NB4 (cell line): ENCODE measurements around the gene GNA14.

ENCODE experiments used
- DNase-seq: peaks from one replicate; pipeline ENCODE4 v3.0.0; 2010; ENCODE audit warnings: low read depth
- H3K4me3 ChIP-seq: one replicate; pipeline ENCODE4 v1.5.1; 2011; ENCODE audit warnings: mild to moderate bottlenecking, low read depth, low read length, moderate library complexity
- MAX ChIP-seq: IDR thresholded peaks from 2 replicates; pipeline ENCODE4 v1.6.1; 2011; ENCODE audit warnings: low read depth, low read length
- MYC ChIP-seq: IDR thresholded peaks from 2 replicates; pipeline ENCODE4 v1.6.1; 2011; ENCODE audit warnings: low read depth, low read length
- POLR2A ChIP-seq: IDR thresholded peaks from 2 replicates; pipeline ENCODE4 v1.6.1; 2011; ENCODE audit warnings: mild to moderate bottlenecking; ENCODE audit not compliant: insufficient read length; ENCODE audit errors: extremely low read depth
- TF ChIP-seq, protein P1 (sequence below): IDR thresholded peaks from one replicate; pipeline ENCODE4 v1.5.1; 2012; ENCODE audit warnings: low read depth, low read length

Gene GNA14

DNA sequence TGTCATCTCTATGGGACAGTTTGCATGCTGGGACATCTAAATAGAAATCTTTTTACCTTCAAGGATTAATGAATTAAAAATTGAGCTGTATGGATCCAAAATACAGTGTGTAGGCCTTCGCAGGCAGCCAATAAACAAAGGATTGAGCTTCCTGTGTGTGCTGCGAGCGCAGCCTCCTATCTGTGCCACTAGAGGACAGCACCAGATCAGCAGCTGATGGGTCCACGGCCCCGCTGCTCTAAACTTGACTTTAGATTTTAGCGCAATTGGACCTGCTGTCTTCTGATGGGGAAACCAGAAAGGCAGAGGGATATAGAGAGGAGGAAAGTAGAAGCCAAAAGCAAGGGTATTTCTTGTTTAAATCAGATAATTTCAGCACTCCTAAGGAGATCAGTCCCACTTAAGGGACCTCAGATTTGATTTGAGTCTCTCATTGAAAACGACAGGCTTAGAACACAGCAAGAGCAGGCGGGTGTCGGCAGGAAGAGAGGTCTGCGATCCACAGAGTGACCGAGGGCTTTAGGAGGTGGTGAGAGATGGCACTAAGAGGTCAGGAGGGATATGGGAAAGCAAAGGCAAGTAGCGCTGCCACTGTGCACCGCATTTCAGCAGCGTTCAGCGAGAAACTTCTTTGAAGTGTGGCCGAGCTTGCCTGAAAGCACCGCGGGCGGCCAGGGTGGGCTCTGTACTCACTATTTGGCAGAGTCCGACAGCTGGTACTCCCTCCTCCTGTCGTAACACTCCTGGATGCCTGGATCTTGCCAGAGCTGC, 214.3 kb downstream of the GNA14 start:
- no peak for TF ChIP-seq POLR2A
- TF ChIP-seq MYC: no peak
- TF ChIP-seq MAX: no peak
- TF ChIP-seq, protein P1, sequence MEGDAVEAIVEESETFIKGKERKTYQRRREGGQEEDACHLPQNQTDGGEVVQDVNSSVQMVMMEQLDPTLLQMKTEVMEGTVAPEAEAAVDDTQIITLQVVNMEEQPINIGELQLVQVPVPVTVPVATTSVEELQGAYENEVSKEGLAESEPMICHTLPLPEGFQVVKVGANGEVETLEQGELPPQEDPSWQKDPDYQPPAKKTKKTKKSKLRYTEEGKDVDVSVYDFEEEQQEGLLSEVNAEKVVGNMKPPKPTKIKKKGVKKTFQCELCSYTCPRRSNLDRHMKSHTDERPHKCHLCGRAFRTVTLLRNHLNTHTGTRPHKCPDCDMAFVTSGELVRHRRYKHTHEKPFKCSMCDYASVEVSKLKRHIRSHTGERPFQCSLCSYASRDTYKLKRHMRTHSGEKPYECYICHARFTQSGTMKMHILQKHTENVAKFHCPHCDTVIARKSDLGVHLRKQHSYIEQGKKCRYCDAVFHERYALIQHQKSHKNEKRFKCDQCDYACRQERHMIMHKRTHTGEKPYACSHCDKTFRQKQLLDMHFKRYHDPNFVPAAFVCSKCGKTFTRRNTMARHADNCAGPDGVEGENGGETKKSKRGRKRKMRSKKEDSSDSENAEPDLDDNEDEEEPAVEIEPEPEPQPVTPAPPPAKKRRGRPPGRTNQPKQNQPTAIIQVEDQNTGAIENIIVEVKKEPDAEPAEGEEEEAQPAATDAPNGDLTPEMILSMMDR: peak; percentile 97
- H3K4me3 ChIP-seq: no peak overlapping the region
- peak; percentile 75 for DNase-seq

DNA sequence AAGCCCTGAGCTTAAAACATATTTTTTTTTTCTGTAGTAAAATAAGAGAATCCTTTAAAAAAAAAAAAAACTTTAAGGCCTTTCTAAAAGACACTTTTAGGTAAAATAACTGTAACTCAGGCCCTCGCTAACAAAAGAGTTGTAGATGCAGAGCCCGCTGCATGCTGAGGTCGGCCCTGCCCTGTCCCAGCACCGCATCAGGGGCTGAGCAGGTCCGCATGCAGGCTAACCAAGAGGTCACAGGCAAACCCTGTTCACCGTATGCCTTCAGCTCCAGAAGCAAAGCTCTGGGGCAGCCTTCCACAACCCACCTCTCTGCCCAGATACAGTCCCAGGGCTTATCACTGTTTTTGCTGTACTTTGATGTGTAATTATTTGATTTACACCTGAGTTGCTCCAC, 216.1 kb downstream of the GNA14 start:
- H3K4me3 ChIP-seq: no peak overlapping the region
- DNase-seq: no peak
- TF ChIP-seq MYC: no peak
- TF ChIP-seq, protein P1: no peak
- TF ChIP-seq MAX: no peak
- TF ChIP-seq POLR2A: no peak

DNA sequence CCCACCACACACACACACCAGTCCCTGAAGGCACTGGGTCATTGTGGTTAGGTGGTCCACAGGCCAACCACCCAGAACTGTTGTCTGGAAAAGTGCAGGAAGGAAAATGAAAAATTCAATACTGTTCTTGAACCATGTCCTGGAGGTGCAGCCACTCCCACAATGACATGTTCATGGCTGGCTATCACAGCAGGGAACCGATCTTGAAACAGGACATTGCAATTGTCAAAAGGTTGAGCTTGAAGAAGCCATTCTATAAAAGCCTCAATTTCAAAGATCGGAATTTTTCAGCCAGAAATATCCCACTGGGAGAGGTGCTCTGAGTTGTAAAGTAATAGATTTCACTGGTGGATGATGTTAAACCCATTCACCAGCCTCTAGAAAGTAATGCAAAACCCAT, 218.2 kb downstream of the GNA14 start:
- TF ChIP-seq MYC (no peak), POLR2A (no peak), MAX (no peak)
- TF ChIP-seq, protein P1: no peak
- no peak for DNase-seq
- H3K4me3 ChIP-seq: no peak overlapping the region

DNA sequence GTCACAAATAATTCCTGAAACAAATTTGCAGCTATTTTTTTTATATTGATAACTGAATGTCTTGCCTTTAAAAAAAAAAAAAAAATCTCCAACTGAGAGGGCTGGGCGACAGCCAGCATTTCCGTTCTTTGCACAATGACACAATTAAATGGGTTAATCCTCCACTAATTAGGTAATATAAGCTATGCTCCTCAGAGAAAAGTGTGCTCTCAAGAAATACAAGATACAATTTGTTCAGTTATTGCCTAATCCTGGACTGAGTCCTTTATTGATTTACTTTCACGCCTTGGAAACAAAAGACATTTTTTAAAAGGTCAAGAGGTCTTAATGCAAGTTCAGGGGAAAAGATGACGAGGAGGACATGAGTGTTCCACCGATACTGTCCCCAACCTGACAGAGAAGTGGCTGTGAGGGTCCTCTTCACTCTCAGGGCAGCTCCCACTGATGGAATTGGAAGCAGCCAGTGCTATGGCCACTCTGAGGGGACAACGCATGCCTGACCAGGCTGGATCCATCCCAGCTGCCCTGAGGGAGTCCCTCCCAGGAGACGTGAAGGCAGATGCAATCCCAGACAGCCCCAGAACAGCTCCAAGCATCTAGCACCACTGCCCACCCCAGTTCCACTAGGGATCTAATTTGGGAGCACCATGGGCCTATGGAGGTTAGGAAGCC, 220.7 kb downstream of the GNA14 start:
- no peak overlapping the region for H3K4me3 ChIP-seq
- TF ChIP-seq POLR2A: no peak
- DNase-seq: no peak

DNA sequence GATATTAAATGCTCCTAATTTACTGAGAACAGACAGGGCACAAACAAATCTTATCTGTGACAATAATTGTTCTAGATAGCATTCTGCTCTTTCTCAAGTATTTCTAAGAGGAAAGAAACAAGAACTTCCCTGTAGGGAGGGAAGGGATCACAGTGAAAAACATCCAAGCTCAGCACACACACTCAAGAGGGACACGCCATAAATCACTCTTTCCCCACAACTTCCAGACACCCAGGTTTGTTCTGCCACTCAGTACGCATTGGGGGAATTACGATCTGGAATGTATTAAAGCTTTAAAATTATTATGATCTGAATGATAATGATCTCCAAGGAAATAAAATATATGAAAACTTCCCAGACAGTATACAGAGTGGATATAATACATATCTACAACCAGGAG, 221.4 kb downstream of the GNA14 start:
- no peak for DNase-seq
- no peak for TF ChIP-seq POLR2A
- TF ChIP-seq MAX: no peak
- no peak for TF ChIP-seq MYC
- TF ChIP-seq, protein P1: no peak
- no peak overlapping the region for H3K4me3 ChIP-seq

- no peak for DNase-seq
- TF ChIP-seq MAX: no peak
- no peak for TF ChIP-seq MYC
- TF ChIP-seq, protein P1: no peak
- TF ChIP-seq POLR2A: no peak
- H3K4me3 ChIP-seq: no peak overlapping the region
These were observed 223.1 kb downstream of the GNA14 start for GRCh38 chr9:77424993-77425392.
